IgD-negative memory B cell (primary cell): ENCODE measurements around the gene LAMA4. TPM values are rescaled to one million over a fixed set of nuclear protein-coding genes. Genes with fewer than 3 reads are reported as not detected.

Experiments used
- H3K27ac Mint-ChIP-seq, 3 donors: one replicate each; pipeline ENCODE4 v1.8.0; 2020 to 2022; ENCODE audit warnings: mild to moderate bottlenecking in 3 of 3, mixed read lengths in 3 of 3, moderate library complexity in 1 of 3
- H3K27me3 Mint-ChIP-seq: one replicate; pipeline ENCODE4 v1.8.0; 2021; ENCODE audit warnings: mixed read lengths
- H3K36me3 Mint-ChIP-seq: one replicate; pipeline ENCODE4 v1.8.0; 2020; ENCODE audit warnings: mild to moderate bottlenecking, mixed read lengths
- H3K4me1 Mint-ChIP-seq, 3 donors: one replicate each; pipeline ENCODE4 v1.8.0; 2020 to 2022; ENCODE audit warnings: mixed read lengths in 3 of 3, mild to moderate bottlenecking in 1 of 3
- H3K4me3 Mint-ChIP-seq, 4 donors: one replicate each; pipeline ENCODE4 v1.8.0; 2020 to 2022; ENCODE audit warnings: mild to moderate bottlenecking in 4 of 4, mixed read lengths in 4 of 4, moderate library complexity in 3 of 4
- H3K9me3 Mint-ChIP-seq, 3 donors: one replicate each; pipeline ENCODE4 v1.8.0; 2020 to 2021; ENCODE audit warnings: mixed read lengths in 3 of 3, mild to moderate bottlenecking in 1 of 3
- polyA plus RNA-seq: library from polyadenylated mRNA; unstranded; fragments of 300-500 nt; fragmentation: Illumina TruSeq; gene quantifications from one replicate; pipeline ENCODE4 v1.2.3, GENCODE V29; 2021

Gene LAMA4
- polyA plus RNA-seq, 1 donor from 2014 or later: not detected

- Mint-ChIP-seq H3K9me3 (no peaks in the 10 kb centered on the region), H3K36me3 (no peaks in the 10 kb centered on the region), H3K4me3 (no peak overlapping the region), H3K4me1 (no peaks in the 10 kb centered on the region), H3K27ac (no peak overlapping the region), H3K27me3 (peaks cover 2% of the 10 kb centered on the region)
These were observed 191.4 kb downstream of the LAMA4 start for GRCh38 chr6:112062966-112063365.

GRCh38 chr6:112061605-112062004 lies 192.8 kb downstream of the LAMA4 start:
- no peaks in the 10 kb centered on the region for H3K9me3 Mint-ChIP-seq
- no peaks in the 10 kb centered on the region for H3K4me1 Mint-ChIP-seq
- H3K27me3 Mint-ChIP-seq: peaks cover 2% of the 10 kb centered on the region
- H3K4me3 Mint-ChIP-seq: peak overlapping the region in 1 of 4 donors; percentile 13
- H3K27ac Mint-ChIP-seq: no peak overlapping the region
- H3K36me3 Mint-ChIP-seq: no peaks in the 10 kb centered on the region

Other genes starting within 250 kb of the LAMA4 start
- not detected for gene CCN6, start 200.5 kb downstream of the LAMA4 start, polyA plus RNA-seq
- 11.6 TPM for gene TUBE1, start 167.1 kb downstream of the LAMA4 start, polyA plus RNA-seq
- 2.9 TPM for gene FAM229B, start 167.0 kb downstream of the LAMA4 start, polyA plus RNA-seq
- gene RFPL4B, start 92.8 kb upstream of the LAMA4 start, polyA plus RNA-seq: not detected